A549 (cell line): ENCODE data around the gene CLSTN1. TPM values are rescaled to one million over a fixed set of nuclear protein-coding genes. Genes with fewer than 3 reads are reported as not detected.

ENCODE experiments used
- ATAC-seq, 2 experiments: fragments of 200-7000 bp in 1 of 2; fragments of >200 bp in 1 of 2; cut with Nextera tagmentation in 1 of 2; cut with Tn5 transposase in 1 of 2; 3 replicates each; pipeline versions ENCODE4 v1.8.0 to v1.9.1; 2018 to 2020; ENCODE audit warnings: mild to moderate bottlenecking in 1 of 2, moderate library complexity in 1 of 2
- CTCF ChIA-PET: fragments of 300-600 bp; sonication (Branson Sonifier 250); formaldehyde crosslinking; extraction: SDS; loops from one replicate; lab custom pipeline; 2021; ENCODE audit warnings: antibody characterized with exemption, inconsistent platforms; lab: Yijun Ruan, JAX
- POLR2A ChIA-PET: fragments of 350-600 bp; formaldehyde crosslinking; extraction: SDS; loops from one replicate; lab custom pipeline; 2021; ENCODE audit warnings: antibody characterized with exemption, inconsistent platforms; lab: Yijun Ruan, JAX
- DNase-seq, 2 experiments: peaks; one replicate each; pipeline versions ENCODE4 v3.0.0 to v3.0.0-alpha.2; 2011 to 2016; ENCODE audit warnings: low read depth in 1 of 2, low spot score in 1 of 2
- FAIRE-seq: peaks from 2 replicates; lab custom pipeline; 2011; peaks lifted over from hg19 to GRCh38; lab: Jason Lieb, UNC
- H3K27ac ChIP-seq, 2 experiments: fragments of >200 bp; sonication (Bioruptor Twin); formaldehyde crosslinking; 3 replicates each; pipeline ENCODE4 v1.5.1; 2016 to 2017
- H3K4me1 ChIP-seq: fragments of >200 bp; sonication (Bioruptor Twin); formaldehyde crosslinking; 3 replicates; pipeline ENCODE4 v1.6.1; 2016
- H3K4me2 ChIP-seq: fragments of >200 bp; sonication (Bioruptor Twin); formaldehyde crosslinking; 3 replicates; pipeline ENCODE4 v1.6.1; 2016
- H3K4me3 ChIP-seq: fragments of >200 bp; sonication (Bioruptor Twin); formaldehyde crosslinking; 3 replicates; pipeline ENCODE4 v1.5.1; 2016
- H3K9me3 ChIP-seq: fragments of >200 bp; sonication (Bioruptor Twin); formaldehyde crosslinking; 3 replicates; pipeline ENCODE4 v1.6.1; 2016
- BCL3 ChIP-seq: fragments of >200 bp; sonication (Bioruptor Twin); formaldehyde crosslinking; IDR thresholded peaks from 3 replicates; pipeline ENCODE4 v1.6.1; 2016
- CBX2 ChIP-seq: fragments of 200-600 bp; sonication (generic); IDR thresholded peaks from 2 replicates; pipeline ENCODE4 v1.6.1; 2016; ENCODE audit warnings: low read depth, mild to moderate bottlenecking, borderline replicate concordance
- CEBPB ChIP-seq, 2 experiments: fragments of >200 bp in 1 of 2; sonication (Bioruptor Twin) in 1 of 2; formaldehyde crosslinking in 1 of 2; IDR thresholded peaks; 2 replicates each; pipeline ENCODE4 v1.6.1; 2012 to 2016
- E2F6 ChIP-seq: IDR thresholded peaks from 2 replicates; pipeline ENCODE4 v1.6.1; 2012; ENCODE audit warnings: low read depth, borderline replicate concordance
- FOSL2 ChIP-seq, 2 experiments: fragments of 450-650 bp in 1 of 2; fragments of >200 bp in 1 of 2; sonication (Bioruptor Twin) in 1 of 2; formaldehyde crosslinking; IDR thresholded peaks; 2 replicates each; pipeline versions ENCODE4 v1.5.0 to v1.6.1; 2016 to 2020; ENCODE audit warnings: mild to moderate bottlenecking in 1 of 2, moderate library complexity in 1 of 2
- HOXB13 ChIP-seq: fragments of 250-450 bp; sonication (Bioruptor Pico); IDR thresholded peaks from 2 replicates; pipeline ENCODE4 v1.5.0; 2020; ENCODE audit warnings: low read depth, mild to moderate bottlenecking, moderate library complexity
- JUNB ChIP-seq: fragments of >200 bp; sonication (Bioruptor Twin); formaldehyde crosslinking; IDR thresholded peaks from 2 replicates; pipeline ENCODE4 v1.6.1; 2016
- KDM5A ChIP-seq: fragments of 200-600 bp; sonication (generic); IDR thresholded peaks from 2 replicates; pipeline ENCODE4 v1.6.1; 2016; ENCODE audit warnings: antibody characterized with exemption, mild to moderate bottlenecking
- MAX ChIP-seq: IDR thresholded peaks from 2 replicates; pipeline ENCODE4 v1.6.1; 2012
- MAZ ChIP-seq: fragments of 150-350 bp; IDR thresholded peaks from 2 replicates; pipeline ENCODE4 v1.6.1; 2014; ENCODE audit warnings: antibody characterized with exemption, low read depth, low read length, borderline replicate concordance
- NPAS2 ChIP-seq: fragments of 250-450 bp; sonication (Bioruptor Pico); IDR thresholded peaks from 2 replicates; pipeline ENCODE4 v1.8.0; 2022; ENCODE audit warnings: mild to moderate bottlenecking, moderate library complexity, borderline replicate concordance
- REST ChIP-seq: fragments of 200-600 bp; sonication (generic); IDR thresholded peaks from 2 replicates; pipeline ENCODE4 v1.6.1; 2016; ENCODE audit warnings: antibody characterized with exemption, mild to moderate bottlenecking, moderate library complexity
- USF2 ChIP-seq: fragments of 450-650 bp; IDR thresholded peaks from 2 replicates; pipeline ENCODE4 v1.6.1; 2014; ENCODE audit warnings: antibody characterized with exemption
- WGBS: methylation state at CpG from one replicate; pipeline ENCODE4 v1.1.6; 2017; ENCODE audit errors: missing lambda C conversion rate; 5-methylcytosine and 5-hydroxymethylcytosine counted together
- polyA plus RNA-seq, 4 experiments: library from polyadenylated mRNA; depleted of rRNA in 3 of 4; stranded (reverse); fragments of >200 nt; fragmentation: RNase III in 1 of 4; extraction: RNeasy Plus Mini Kit Qiagen cat#74134 plus additional on column Dnase treatment in 1 of 4; gene quantifications; 2 replicates in 3 of 4; 3 replicates in 1 of 4; pipeline ENCODE4 v1.2.3, GENCODE V29; 2011 to 2017

The CLSTN1 gene
- polyA plus RNA-seq, 2 of the 4 experiments (the other 2 are of a cell fraction): 27.3 to 56.1 TPM

- H3K9me3 ChIP-seq: no peaks in the 10 kb centered on the region
- ATAC-seq (no peak), FAIRE-seq (no peak), DNase-seq (no peak)
- no peak for TF ChIP-seq CBX2
- TF ChIP-seq CEBPB (IDR thresholded peaks at IDR 0.05): no peak
- no peak for TF ChIP-seq MAZ
- TF ChIP-seq BCL3: no peak
- no peak for TF ChIP-seq JUNB
- no peak overlapping the region for H3K4me2 ChIP-seq
- 67% methylated on average over 2 of the region's 3 CpGs for WGBS
- 0 out of 3 replicates have a peak, but pooled peaks cover 4% of the 10 kb centered on the region for H3K4me1 ChIP-seq
- H3K4me3 ChIP-seq: no peak overlapping the region
- no peak overlapping the region for H3K27ac ChIP-seq
- ChIA-PET POLR2A (no interaction called here), CTCF (interaction anchor here (0.6 kb wide), 1 partner anchor 58 kb away, joined by 3 read pairs; no protein-coding TSS in a partner anchor)
Measured at GRCh38 chr1:9840176-9840575, 16.4 kb upstream of the CLSTN1 start.

GRCh38 chr1:9838946-9839345 is 15.2 kb upstream of the CLSTN1 start:
- POLR2A ChIA-PET: no interaction called here
- 83% methylated on average over 9 of the region's 10 CpGs for WGBS
- 0 out of 3 replicates have a peak, but pooled peaks cover 4% of the 10 kb centered on the region for H3K4me1 ChIP-seq

More at GRCh38 chr1:9838946-9839345, 15.2 kb upstream of the CLSTN1 start:
- no peak overlapping the region for H3K27ac ChIP-seq
- FAIRE-seq: no peak
- TF ChIP-seq HOXB13 (no peak), MAX (no peak), USF2 (no peak), E2F6 (no peak), FOSL2 (IDR thresholded peaks at IDR 0.05) (no peak), FOSL2 (CRISPR knock-in tag; IDR thresholded peaks at IDR 0.05) (no peak), REST (no peak), KDM5A (no peak), NPAS2 (CRISPR knock-in tag) (no peak)
- TF ChIP-seq, all 56 proteins: peak for 0
- no peak overlapping the region for H3K4me3 ChIP-seq
- H3K9me3 ChIP-seq: no peaks in the 10 kb centered on the region
- CTCF ChIA-PET: interaction anchor here (1.1 kb wide), 1 partner anchor 12 kb away, joined by 3 read pairs; no protein-coding TSS in a partner anchor
- no peak for ATAC-seq
- DNase-seq: no peak
- no peak overlapping the region for H3K4me2 ChIP-seq
